Right atrium auricular region (tissue), 2 donors: Measurements from ENCODE around the gene UBE2S. TPM values are rescaled to one million over a fixed set of nuclear protein-coding genes. Genes with fewer than 3 reads are reported as not detected.

ENCODE experiments used
- DNase-seq: peaks from one replicate; pipeline ENCODE4 v3.0.0-alpha.2; 2019; ENCODE audit warnings: low spot score
- H3K27ac ChIP-seq, 2 donors: fragments of 200-600 bp; sonication (generic); 1 replicate in 1 of 2; 2 replicates in 1 of 2; pipeline ENCODE4 v1.5.1; 2016 to 2019
- H3K27me3 ChIP-seq, 2 donors: fragments of 200-600 bp; sonication (generic); one replicate each; pipeline versions ENCODE4 v1.5.1 to v1.6.0; 2017 to 2019
- H3K36me3 ChIP-seq: fragments of 200-600 bp; sonication (generic); one replicate; pipeline ENCODE4 v1.5.1; 2016
- H3K4me1 ChIP-seq, 2 donors: fragments of 200-600 bp; sonication (generic); one replicate each; pipeline versions ENCODE4 v1.5.1 to v1.6.0; 2017 to 2019
- H3K4me3 ChIP-seq, 2 donors: fragments of 200-600 bp; sonication (generic); 1 replicate in 1 of 2; 2 replicates in 1 of 2; pipeline ENCODE4 v1.5.1; 2017 to 2019; ENCODE audit warnings: mild to moderate bottlenecking in 1 of 2, moderate library complexity in 1 of 2
- H3K9me3 ChIP-seq, 2 donors: fragments of 200-600 bp; sonication (generic); one replicate each; pipeline ENCODE4 v1.5.1; 2019
- CTCF ChIP-seq, 2 donors: fragments of 200-600 bp; sonication (generic); IDR thresholded peaks; one replicate each; pipeline ENCODE4 v1.5.1; 2019; ENCODE audit warnings: antibody characterized with exemption in 2 of 2
- total RNA-seq, 2 donors: library from RNA; depleted of rRNA; stranded (reverse); fragments of >200 nt; gene quantifications; one replicate each; pipeline ENCODE4 v1.1.0, GENCODE V29; 2016

UBE2S gene
- total RNA-seq, 2 donors from 2014 or later, result 19.1 to 22.0 TPM

GRCh38 chr19:55446060-55446459, 38.5 kb upstream of the UBE2S start:
- no peak for TF ChIP-seq CTCF (IDR thresholded peaks at IDR 0.05)
- no peak for DNase-seq
- H3K36me3 ChIP-seq, result no peaks in the 10 kb centered on the region
- no peaks in the 10 kb centered on the region for H3K9me3 ChIP-seq
- H3K4me1 ChIP-seq, result peaks cover 0 to 10% of the 10 kb centered on the region in 2 donors
- H3K27ac ChIP-seq, result no peak overlapping the region
- no peak overlapping the region for H3K4me3 ChIP-seq
- peaks cover 14 to 29% of the 10 kb centered on the region in 2 donors for H3K27me3 ChIP-seq

GRCh38 chr19:55444646-55445045, 37.1 kb upstream of the UBE2S start:
- Histone ChIP-seq H3K27ac (no peak overlapping the region), H3K9me3 (no peaks in the 10 kb centered on the region), H3K4me3 (no peak overlapping the region), H3K4me1 (peaks cover 0 to 19% of the 10 kb centered on the region in 2 donors), H3K27me3 (peaks cover 21 to 39% of the 10 kb centered on the region in 2 donors), H3K36me3 (no peaks in the 10 kb centered on the region)
- DNase-seq, result no peak
- TF ChIP-seq CTCF (IDR thresholded peaks at IDR 0.05), result no peak

- no peaks in the 10 kb centered on the region for H3K36me3 ChIP-seq
- no peak overlapping the region for H3K27ac ChIP-seq
- no peaks in the 10 kb centered on the region for H3K9me3 ChIP-seq
- H3K4me3 ChIP-seq, result no peak overlapping the region
- H3K27me3 ChIP-seq, result peaks cover 21 to 46% of the 10 kb centered on the region in 2 donors
- no peak for DNase-seq
- H3K4me1 ChIP-seq, result peaks cover 0 to 19% of the 10 kb centered on the region in 2 donors
- no peak for TF ChIP-seq CTCF (IDR thresholded peaks at IDR 0.05)
Measured at GRCh38 chr19:55443824-55444480, 36.4 kb upstream of the UBE2S start.

GRCh38 chr19:55443045-55443823, 35.6 kb upstream of the UBE2S start, which contains the start of gene SHISA7:
TSS of gene SHISA7 (minus strand) at chr19:55443300. CDS start at chr19:55442863, 437 bp downstream.
- H3K36me3 ChIP-seq, result no peaks in the 10 kb centered on the region
- no peak within 1 kb of the TSS for H3K4me3 ChIP-seq
- H3K4me1 ChIP-seq, result peaks cover 0 to 19% of the 10 kb centered on the region in 2 donors
- TF ChIP-seq CTCF (IDR thresholded peaks at IDR 0.05), result no peak
- H3K27me3 ChIP-seq, result peaks cover 21 to 49% of the 10 kb centered on the region in 2 donors
- no peak for DNase-seq
- H3K27ac ChIP-seq, result no peak within 1 kb of the TSS
- no peaks in the 10 kb centered on the region for H3K9me3 ChIP-seq

GRCh38 chr19:55442372-55442961, 34.9 kb upstream of the UBE2S start:
- no peak for DNase-seq
- peaks cover 0 to 19% of the 10 kb centered on the region in 2 donors for H3K4me1 ChIP-seq
- H3K27ac ChIP-seq, result no peak overlapping the region
- H3K9me3 ChIP-seq, result no peaks in the 10 kb centered on the region
- peaks cover 21 to 49% of the 10 kb centered on the region in 2 donors for H3K27me3 ChIP-seq
- no peak for TF ChIP-seq CTCF (IDR thresholded peaks at IDR 0.05)
- H3K4me3 ChIP-seq, result no peak overlapping the region
- no peaks in the 10 kb centered on the region for H3K36me3 ChIP-seq
